ENCODE data around the gene MAEA. TPM values are rescaled to one million over a fixed set of nuclear protein-coding genes. Genes with fewer than 3 reads are reported as not detected.

MAEA gene
- total and polyA plus RNA-seq, 9 of the 15 experiments (the other 6 are each of a cell fraction or from before 2014, with no cell fraction given), result 2.1 to 86.5 (median 45.0) TPM

DNA sequence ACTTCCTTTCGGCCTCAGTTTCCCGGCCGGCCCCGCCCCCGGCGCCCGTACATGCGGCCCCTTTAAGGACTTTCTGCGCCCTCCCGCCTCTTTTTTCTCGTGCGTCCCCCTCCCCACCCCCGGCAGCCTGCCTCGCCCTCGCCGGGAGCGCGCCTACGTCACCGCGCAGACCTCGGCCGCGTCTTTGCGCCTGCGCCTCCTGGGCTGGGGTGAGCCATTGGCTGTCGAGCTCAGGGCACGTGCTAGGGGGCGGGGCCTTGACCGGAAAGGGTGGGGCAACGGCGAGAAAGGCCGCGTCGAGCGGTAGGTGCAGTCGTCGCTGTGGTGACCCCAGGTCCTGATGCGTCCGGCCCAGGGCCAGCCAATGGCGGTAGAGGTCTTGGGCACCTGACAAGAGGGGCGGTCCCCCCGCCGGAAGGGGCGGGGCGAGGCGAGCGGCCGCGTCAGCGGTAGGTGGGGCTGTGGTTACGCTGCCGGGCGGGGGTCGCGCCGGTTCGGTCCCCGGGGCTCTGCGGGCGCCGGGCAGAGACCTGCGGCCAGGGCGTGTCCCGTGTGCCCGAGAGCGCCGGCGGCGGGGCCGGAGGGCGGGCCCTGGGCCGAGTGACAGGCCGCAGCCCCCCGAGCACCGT, 57.2 kb downstream of the MAEA start, which contains the start of gene UVSSA (continued):
- peak; percentile 51; the same call in 1 of the 2 replicates for TF ChIP-seq SREBF1 (IDR thresholded peaks at IDR 0.05; ENCODE audit: borderline replicate concordance, low read depth, low read length)
- no peak for TF ChIP-seq ZNF212 (CRISPR knock-in tag; IDR thresholded peaks at IDR 0.05)
- TF ChIP-seq RFX5 (IDR thresholded peaks at IDR 0.05; ENCODE audit: low read depth, low read length), result no peak
- TF ChIP-seq EP400 (IDR thresholded peaks at IDR 0.05), result peak; percentile 73; the same call in 1 of the 2 replicates
- TF ChIP-seq, protein P1, sequence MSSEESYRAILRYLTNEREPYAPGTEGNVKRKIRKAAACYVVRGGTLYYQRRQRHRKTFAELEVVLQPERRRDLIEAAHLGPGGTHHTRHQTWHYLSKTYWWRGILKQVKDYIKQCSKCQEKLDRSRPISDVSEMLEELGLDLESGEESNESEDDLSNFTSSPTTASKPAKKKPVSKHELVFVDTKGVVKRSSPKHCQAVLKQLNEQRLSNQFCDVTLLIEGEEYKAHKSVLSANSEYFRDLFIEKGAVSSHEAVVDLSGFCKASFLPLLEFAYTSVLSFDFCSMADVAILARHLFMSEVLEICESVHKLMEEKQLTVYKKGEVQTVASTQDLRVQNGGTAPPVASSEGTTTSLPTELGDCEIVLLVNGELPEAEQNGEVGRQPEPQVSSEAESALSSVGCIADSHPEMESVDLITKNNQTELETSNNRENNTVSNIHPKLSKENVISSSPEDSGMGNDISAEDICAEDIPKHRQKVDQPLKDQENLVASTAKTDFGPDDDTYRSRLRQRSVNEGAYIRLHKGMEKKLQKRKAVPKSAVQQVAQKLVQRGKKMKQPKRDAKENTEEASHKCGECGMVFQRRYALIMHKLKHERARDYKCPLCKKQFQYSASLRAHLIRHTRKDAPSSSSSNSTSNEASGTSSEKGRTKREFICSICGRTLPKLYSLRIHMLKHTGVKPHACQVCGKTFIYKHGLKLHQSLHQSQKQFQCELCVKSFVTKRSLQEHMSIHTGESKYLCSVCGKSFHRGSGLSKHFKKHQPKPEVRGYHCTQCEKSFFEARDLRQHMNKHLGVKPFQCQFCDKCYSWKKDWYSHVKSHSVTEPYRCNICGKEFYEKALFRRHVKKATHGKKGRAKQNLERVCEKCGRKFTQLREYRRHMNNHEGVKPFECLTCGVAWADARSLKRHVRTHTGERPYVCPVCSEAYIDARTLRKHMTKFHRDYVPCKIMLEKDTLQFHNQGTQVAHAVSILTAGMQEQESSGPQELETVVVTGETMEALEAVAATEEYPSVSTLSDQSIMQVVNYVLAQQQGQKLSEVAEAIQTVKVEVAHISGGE (CRISPR knock-in tag; IDR thresholded peaks at IDR 0.05), result peak in 1 of 3 experiments; percentile 46; a peak in 2 of 6 replicates
- TF ChIP-seq FOXP1 (CRISPR knock-in tag; IDR thresholded peaks at IDR 0.05), result peak; percentile 91
- no peak for TF ChIP-seq ARID1B (IDR thresholded peaks at IDR 0.05)
- no peak for TF ChIP-seq TCF3 (CRISPR knock-in tag; IDR thresholded peaks at IDR 0.05)
- TF ChIP-seq BRCA1 (IDR thresholded peaks at IDR 0.05), result no peak
- TF ChIP-seq BRCA1 (CRISPR knock-in tag; IDR thresholded peaks at IDR 0.05), result no peak
- TF ChIP-seq TCF7 (IDR thresholded peaks at IDR 0.05; ENCODE audit: borderline replicate concordance), result no peak
- TF ChIP-seq EWSR1 (IDR thresholded peaks at IDR 0.05; ENCODE audit: borderline replicate concordance, low read depth, partially characterized antibody), result no peak
- no peak for TF ChIP-seq DMBX1 (CRISPR knock-in tag; IDR thresholded peaks at IDR 0.05; ENCODE audit: borderline replicate concordance)
- peak; percentile 33; the same call in 1 of the 2 replicates for TF ChIP-seq MYC (IDR thresholded peaks at IDR 0.05; ENCODE audit: low read depth, low read length)
- no peak for TF ChIP-seq MYC (CRISPR knock-in tag; IDR thresholded peaks at IDR 0.05; ENCODE audit: borderline replicate concordance, low read depth)
- no peak for TF ChIP-seq ZKSCAN3 (CRISPR knock-in tag; IDR thresholded peaks at IDR 0.05)
- no peak for TF ChIP-seq POLR2AphosphoS2 (IDR thresholded peaks at IDR 0.05; ENCODE audit: low read length)
- TF ChIP-seq SP1 (CRISPR knock-in tag; IDR thresholded peaks at IDR 0.05), result peak; percentile 99
- TF ChIP-seq OTX1 (CRISPR knock-in tag; IDR thresholded peaks at IDR 0.05), result no peak
- no peak for TF ChIP-seq THRAP3 (IDR thresholded peaks at IDR 0.05; ENCODE audit: borderline replicate concordance)
- peak; percentile 83 for TF ChIP-seq MEIS2 (IDR thresholded peaks at IDR 0.05; ENCODE audit: partially characterized antibody)
- peak; percentile 79; the same call in 1 of the 2 replicates for TF ChIP-seq CTBP1 (IDR thresholded peaks at IDR 0.05; ENCODE audit: borderline replicate concordance)
- TF ChIP-seq RHOXF2B (CRISPR knock-in tag; conservative IDR thresholded peaks at IDR 0.05), result no peak
- TF ChIP-seq, protein P2, sequence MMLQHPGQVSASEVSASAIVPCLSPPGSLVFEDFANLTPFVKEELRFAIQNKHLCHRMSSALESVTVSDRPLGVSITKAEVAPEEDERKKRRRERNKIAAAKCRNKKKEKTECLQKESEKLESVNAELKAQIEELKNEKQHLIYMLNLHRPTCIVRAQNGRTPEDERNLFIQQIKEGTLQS (IDR thresholded peaks at IDR 0.05), result peak; percentile 51; the same call in 1 of the 2 replicates
- TF ChIP-seq, protein P2 (CRISPR knock-in tag; conservative IDR thresholded peaks at IDR 0.05), result 0 out of 2 replicates have a peak, but pooled peaks have one; percentile 11
- TF ChIP-seq, protein P3, sequence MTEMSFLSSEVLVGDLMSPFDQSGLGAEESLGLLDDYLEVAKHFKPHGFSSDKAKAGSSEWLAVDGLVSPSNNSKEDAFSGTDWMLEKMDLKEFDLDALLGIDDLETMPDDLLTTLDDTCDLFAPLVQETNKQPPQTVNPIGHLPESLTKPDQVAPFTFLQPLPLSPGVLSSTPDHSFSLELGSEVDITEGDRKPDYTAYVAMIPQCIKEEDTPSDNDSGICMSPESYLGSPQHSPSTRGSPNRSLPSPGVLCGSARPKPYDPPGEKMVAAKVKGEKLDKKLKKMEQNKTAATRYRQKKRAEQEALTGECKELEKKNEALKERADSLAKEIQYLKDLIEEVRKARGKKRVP (CRISPR knock-in tag; IDR thresholded peaks at IDR 0.05), result no peak
